IPS-11a (cell line): ENCODE data around the gene SRCAP.
"Not testable (repeated sequence)": the region's sequence is repeated elsewhere in the genome, so short reads cannot be mapped to it uniquely, and the experiment has no call there.

ENCODE experiments used
- H3K4me3 ChIP-seq: one replicate; pipeline ENCODE4 v1.5.1; 2013; ENCODE audit warnings: low read depth, low read length, control low read depth

The SRCAP gene

DNA sequence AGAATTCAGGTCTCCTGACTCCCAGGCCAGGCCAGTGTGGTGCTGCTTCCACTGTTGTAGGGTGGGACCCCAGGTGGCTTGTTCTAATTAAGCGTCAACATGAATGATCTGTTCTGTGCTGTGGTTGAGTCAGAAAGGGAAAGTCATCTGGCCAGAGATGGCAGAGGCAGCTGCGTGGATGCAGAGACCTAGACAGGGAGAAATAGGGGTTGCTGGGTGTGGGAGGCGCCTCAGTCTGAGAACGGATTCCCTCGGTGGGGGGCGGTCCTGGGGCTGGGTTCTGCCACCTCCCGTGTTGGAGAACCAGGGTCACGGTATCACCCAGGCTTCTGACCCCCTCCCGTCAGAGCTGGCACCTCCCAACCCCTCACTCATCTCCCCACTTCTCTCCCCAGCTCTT is 35.2 kb upstream of the SRCAP start:
- no peak overlapping the region for H3K4me3 ChIP-seq

DNA sequence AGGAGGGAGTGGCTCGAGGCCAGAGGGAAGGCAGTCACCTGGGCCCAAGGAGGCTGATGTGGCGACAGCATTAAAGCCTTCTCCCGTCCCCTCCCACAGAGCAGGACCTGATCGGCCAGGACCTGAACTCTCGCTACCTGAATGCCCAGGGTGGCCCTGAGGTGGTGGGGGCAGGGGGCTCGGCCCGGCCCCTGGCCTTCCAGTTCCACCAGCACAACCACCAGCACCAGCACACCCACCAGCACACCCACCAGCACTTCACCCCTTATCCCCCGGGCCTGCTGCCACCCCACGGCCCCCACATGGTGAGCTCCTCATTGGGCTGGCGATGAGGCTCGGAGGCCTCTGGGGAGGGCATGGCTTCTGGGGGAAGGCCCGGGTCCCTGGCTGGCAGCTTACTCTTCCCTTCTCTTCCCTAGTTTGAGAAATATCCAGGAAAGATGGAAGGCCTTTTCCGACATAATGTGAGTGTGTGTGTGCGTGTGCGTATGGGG is 34.3 kb upstream of the SRCAP start:
- no peak overlapping the region for H3K4me3 ChIP-seq

- no peak overlapping the region for H3K4me3 ChIP-seq
Observed at GRCh38 chr16:30665155-30665829, 33.7 kb upstream of the SRCAP start.

GRCh38 chr16:30665830-30666190 is 33.2 kb upstream of the SRCAP start:
- H3K4me3 ChIP-seq = no peak overlapping the region

DNA sequence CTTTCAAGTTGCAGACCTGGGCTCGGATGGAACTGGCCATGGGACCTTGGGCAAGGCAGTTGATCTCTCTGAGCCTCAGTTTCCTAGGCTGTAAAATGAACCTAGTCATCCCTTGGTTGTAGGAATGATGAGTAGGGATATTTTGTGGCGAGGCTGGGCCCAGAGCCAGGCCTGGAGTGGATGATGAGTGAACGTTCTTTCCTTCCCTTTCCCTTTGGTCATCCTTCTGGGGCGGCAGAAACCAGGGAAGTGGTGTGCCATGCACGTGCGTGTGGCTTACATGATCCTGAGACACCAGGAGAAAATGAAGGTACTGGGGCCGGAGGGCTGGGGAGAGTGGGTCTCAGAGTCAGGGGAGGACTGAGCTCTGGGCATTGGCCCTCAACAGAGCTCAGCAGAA is 32.3 kb upstream of the SRCAP start:
- H3K4me3 ChIP-seq = no peak overlapping the region

- H3K4me3 ChIP-seq = no peak overlapping the region
Observed at GRCh38 chr16:30667361-30667905, 31.5 kb upstream of the SRCAP start.

- no peak overlapping the region for H3K4me3 ChIP-seq
Observed at GRCh38 chr16:30668393-30668792, 30.6 kb upstream of the SRCAP start.

- no peak overlapping the region for H3K4me3 ChIP-seq
Observed at GRCh38 chr16:30669026-30669902, 29.7 kb upstream of the SRCAP start.

DNA sequence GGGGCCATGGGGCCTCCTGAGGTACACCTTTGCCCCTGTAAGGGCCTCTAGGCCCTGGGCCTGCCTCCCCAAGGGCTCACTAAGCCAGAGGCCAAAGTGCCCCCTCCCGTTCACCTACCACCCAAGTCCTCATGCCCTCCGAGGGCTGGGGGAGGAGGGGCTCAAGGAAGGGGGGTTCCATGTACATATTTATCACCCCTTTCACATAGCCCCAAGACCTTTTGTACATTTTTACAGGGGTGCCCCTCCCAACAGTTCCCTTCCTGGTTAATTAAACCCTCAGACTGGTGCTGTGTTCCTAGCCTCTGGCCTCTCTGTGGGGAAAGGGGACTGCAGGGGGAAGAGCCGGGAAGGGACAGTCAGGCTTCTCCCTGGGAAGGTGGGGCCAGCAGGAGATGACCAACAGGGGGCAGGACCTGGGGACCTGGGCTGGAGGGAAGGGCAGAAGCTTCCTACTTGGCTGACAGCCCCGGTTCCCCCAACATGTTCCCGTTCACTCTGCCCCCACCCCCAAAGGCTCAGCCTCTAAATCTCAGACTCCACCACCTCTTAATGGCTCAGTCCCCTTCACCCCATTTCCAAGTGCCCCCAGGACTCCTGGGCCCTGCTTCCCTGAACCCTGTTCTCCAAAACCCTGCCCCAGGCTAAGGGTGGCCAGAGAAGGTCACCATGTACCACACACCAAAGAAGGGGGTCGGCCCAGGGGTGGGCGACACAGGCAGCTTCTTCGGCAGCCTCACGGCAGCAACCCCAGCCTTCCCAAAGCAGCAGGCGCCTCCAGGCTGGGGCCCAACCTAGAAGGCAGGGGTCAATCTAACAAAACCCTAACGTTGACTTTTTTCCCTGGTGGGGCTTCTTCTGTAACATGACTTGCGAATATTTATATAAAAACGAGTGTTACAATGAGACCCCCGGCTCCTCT is 28.8 kb upstream of the SRCAP start:
- no peak overlapping the region for H3K4me3 ChIP-seq

GRCh38 chr16:30675143-30675542 is 23.8 kb upstream of the SRCAP start:
- no peak overlapping the region for H3K4me3 ChIP-seq

DNA sequence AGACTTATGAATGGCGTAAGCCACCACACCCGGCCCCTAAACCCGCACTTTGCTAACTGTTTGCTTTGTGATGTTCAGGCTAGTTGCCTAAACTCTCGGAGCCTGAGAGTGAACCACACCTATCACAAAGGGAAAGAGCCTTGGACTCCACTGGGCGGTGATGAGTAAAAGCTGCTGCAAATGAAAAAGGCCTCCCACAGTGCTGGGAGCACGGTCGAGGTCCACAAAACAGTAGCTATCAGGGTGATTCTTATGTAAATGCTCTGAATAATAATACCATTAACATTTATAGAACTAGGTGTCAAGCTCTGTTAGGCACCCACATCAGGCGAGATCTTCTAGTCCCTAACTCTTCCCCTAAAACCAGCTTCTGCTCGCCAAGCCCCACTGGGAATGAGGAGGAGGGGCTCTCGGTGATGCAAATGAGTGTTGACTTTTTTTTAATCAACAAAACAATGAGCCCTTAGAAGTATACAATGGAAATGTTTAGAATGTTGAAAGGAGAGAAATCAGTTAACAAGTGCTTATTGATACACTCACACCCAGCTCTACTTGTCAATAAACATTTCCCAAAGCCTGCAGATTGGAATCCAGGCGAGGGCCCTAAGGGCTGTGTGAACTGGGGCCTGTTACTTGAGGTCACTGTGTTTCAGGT is 20.9 kb upstream of the SRCAP start:
- no peak overlapping the region for H3K4me3 ChIP-seq

GRCh38 chr16:30678586-30678970 is 20.4 kb upstream of the SRCAP start:
- H3K4me3 ChIP-seq = no peak overlapping the region

DNA sequence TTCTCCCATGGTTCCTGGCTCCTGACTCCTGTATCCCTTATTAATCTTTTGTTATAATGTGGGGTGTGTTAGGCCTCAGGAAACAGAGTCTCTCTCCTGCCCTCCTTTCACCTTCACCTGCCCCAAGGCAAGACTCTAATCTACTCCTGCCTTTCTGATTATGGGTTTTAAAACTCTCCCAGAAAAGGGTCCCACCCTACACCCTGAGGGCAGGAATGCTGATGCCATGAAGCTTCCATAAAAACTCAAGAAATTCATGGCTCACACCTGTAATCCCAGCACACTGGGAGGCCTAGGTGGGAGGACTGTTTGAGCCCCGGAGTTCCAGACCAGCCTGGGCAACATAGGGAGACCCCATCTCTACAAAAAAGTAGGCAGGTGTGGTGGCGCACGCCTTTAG is 18.6 kb upstream of the SRCAP start:
- H3K4me3 ChIP-seq = no peak overlapping the region

DNA sequence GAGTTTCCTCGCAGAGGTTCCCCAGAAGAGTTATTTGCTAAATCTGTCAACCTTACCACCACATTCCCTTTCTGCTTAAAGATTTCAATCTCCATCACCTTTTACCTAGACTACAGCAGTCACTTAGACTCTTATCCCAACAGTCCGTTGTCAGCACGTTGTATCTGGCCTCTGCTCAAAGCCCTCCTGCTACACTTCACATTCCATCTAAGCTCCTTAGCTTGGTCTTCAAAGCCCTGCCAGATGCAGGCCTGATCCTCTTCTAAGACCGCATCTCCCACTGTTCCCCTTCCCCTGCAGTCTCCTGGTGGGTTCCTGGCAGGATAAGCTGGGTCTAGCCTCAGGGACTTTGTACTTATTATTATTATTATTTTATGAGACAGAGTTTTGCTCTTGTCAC is 10.3 kb upstream of the SRCAP start:
- H3K4me3 ChIP-seq = no peak overlapping the region

DNA sequence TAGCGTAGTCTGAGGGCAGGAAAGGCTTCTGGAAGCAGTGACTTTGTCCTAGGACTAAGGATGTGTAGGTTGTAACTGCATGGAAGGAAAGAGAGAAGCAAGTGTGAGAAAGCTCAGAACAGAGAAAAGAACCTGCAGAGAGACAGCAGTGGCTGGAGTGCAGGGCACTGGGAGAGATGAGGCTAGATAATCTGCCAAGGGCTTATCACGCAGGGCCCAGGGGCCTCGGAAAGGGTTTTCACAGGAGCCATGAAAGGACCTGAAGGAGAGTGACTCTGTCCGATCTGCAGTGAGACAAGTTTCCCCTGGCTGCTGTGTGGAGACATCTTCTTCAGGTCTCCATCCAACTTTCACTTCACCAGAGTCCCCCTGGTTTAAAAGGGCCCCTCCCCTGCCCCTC is 7.1 kb upstream of the SRCAP start:
- H3K4me3 ChIP-seq = no peak overlapping the region

- H3K4me3 ChIP-seq = no peak overlapping the region
Observed at GRCh38 chr16:30692396-30693064, 6.4 kb upstream of the SRCAP start.

DNA sequence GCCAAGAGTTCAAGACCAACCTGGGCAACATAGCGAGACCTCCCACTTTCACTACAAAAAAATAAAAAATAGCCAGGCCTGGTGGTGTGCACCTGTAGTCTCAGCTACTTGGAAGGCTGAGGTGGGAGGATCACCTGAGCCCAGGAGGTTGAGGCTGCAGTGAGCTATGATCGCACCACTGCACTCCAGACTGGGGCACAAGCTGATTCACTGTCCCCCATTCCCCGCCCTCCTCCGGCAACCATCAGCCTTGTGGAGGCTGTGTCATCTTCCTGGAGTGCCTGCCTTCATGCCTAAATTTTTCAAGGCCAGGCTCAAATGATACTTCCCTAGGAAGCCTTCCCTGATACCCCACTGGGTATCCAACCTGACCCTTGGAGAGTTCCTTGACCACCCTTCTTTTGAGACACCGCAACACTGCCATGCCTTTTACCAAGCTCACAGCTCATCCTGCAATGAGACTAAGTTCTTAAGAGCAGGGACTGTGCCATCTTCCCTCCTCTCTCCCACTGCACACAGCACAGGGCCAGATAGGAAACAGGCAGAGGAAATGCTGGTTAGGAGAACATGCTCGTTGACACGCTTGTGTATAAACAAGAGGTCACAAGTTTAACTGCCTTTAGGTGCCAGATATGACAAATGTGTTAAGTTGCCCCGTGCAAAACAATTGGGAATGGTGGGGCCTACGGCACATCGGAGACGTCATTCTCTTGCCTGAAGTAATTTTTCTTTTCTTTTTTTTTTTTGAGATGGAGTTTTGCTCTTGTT is 3.9 kb upstream of the SRCAP start:
- no peak overlapping the region for H3K4me3 ChIP-seq

GRCh38 chr16:30696646-30697045 is 2.3 kb upstream of the SRCAP start:
- not testable (repeated sequence) for H3K4me3 ChIP-seq
